ENCODE measurements around the gene PRKAR1B. TPM values are rescaled to one million over a fixed set of nuclear protein-coding genes. Genes with fewer than 3 reads are reported as not detected.

PRKAR1B gene
- total RNA-seq, 2 experiments from 2014 or later: 48.7 to 49.9 TPM

GRCh38 chr7:716222-716621 is 10.9 kb downstream of the PRKAR1B start:
- POLR2A ChIA-PET: interaction anchor here (0.6 to 1.6 kb wide), 2 partner anchors 26 to 443 kb away, joined by 3 to 5 read pairs; no protein-coding TSS in a partner anchor
- peaks cover 23% of the 10 kb centered on the region for H3K4me1 Mint-ChIP-seq (ENCODE audit: low read depth)
- ATAC-seq (no peak), DNase-seq (no peak)
- CTCF ChIA-PET: no interaction called here
- H3K4me3 Mint-ChIP-seq: no peak overlapping the region
- no peak overlapping the region for H3K27ac Mint-ChIP-seq
- H3K9me3 Mint-ChIP-seq: peaks cover 9% of the 10 kb centered on the region
- TF ChIP-seq CTCF (IDR thresholded peaks at IDR 0.05): no peak
- intact Hi-C loops (cut with micrococcal nuclease): no loop called here
- H3K36me3 Mint-ChIP-seq (ENCODE audit: low read depth): peaks cover 18% of the 10 kb centered on the region
- no peaks in the 10 kb centered on the region for H3K27me3 Mint-ChIP-seq

- Mint-ChIP-seq H3K36me3 (ENCODE audit: low read depth) (peaks cover 14% of the 10 kb centered on the region), H3K9me3 (no peaks in the 10 kb centered on the region), H3K27me3 (no peaks in the 10 kb centered on the region), H3K27ac (no peak overlapping the region), H3K4me3 (no peak overlapping the region), H3K4me1 (ENCODE audit: low read depth) (peaks cover 22% of the 10 kb centered on the region)
- DNase-seq (no peak), ATAC-seq (no peak)
- intact Hi-C loops (cut with micrococcal nuclease): no loop called here
- POLR2A ChIA-PET: no interaction called here
- TF ChIP-seq CTCF (IDR thresholded peaks at IDR 0.05): no peak
- CTCF ChIA-PET: no interaction called here
These were observed 12.8 kb downstream of the PRKAR1B start for GRCh38 chr7:714251-714671.

DNA sequence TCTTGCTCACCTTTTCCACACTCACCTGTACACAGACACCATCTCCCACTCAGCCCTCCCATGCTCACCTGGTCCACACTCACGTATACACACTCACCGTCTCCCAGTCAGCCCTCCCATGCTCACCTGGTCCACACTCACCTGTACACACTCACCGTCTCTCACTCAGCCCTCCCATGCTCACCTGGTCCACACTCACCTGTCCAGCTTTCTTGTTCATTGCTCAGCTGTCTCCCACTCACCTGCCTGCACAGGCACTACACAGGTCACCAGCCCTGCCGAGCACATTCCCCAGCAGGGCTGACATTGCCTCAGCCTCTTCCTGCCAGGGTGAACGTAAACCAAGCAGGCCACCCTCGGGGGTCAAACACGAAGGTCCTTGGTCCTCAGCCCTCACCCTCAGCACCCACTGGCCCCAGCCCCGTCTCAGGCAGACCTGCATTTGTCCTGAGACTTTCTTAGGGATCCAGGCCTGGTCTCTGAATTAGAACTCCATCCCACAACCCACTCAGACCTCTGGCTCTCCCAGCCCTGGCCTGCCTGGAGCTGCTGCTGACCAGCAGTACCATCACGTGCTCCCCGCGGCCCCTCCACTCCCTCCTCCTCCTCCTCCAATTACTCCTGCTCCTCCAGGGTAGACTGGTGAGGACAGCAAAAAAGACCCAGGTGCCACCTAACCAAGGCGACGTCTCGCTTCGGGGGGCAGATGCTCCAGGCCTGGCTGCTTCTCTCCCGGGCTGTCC is 13.4 kb downstream of the PRKAR1B start:
- CTCF ChIA-PET: no interaction called here
- Mint-ChIP-seq H3K36me3 (ENCODE audit: low read depth) (peaks cover 14% of the 10 kb centered on the region), H3K4me1 (ENCODE audit: low read depth) (peaks cover 22% of the 10 kb centered on the region), H3K27me3 (no peaks in the 10 kb centered on the region), H3K27ac (no peak overlapping the region), H3K4me3 (peak overlapping the region; percentile 39), H3K9me3 (no peaks in the 10 kb centered on the region)
- no peak for DNase-seq
- no peak for ATAC-seq
- POLR2A ChIA-PET: no interaction called here
- no peak for TF ChIP-seq CTCF (IDR thresholded peaks at IDR 0.05)
- intact Hi-C loops (cut with micrococcal nuclease): no loop called here

- Mint-ChIP-seq H3K4me1 (ENCODE audit: low read depth) (peaks cover 19% of the 10 kb centered on the region), H3K4me3 (peak overlapping the region; percentile 47), H3K27me3 (no peaks in the 10 kb centered on the region), H3K9me3 (no peaks in the 10 kb centered on the region), H3K36me3 (ENCODE audit: low read depth) (peaks cover 14% of the 10 kb centered on the region), H3K27ac (no peak overlapping the region)
- ChIA-PET POLR2A (no interaction called here), CTCF (no interaction called here)
- intact Hi-C loops (cut with micrococcal nuclease): no loop called here
- DNase-seq: no peak
- ATAC-seq: no peak
- no peak for TF ChIP-seq CTCF (IDR thresholded peaks at IDR 0.05)
These were observed 14.0 kb downstream of the PRKAR1B start for GRCh38 chr7:713139-713457.

DNA sequence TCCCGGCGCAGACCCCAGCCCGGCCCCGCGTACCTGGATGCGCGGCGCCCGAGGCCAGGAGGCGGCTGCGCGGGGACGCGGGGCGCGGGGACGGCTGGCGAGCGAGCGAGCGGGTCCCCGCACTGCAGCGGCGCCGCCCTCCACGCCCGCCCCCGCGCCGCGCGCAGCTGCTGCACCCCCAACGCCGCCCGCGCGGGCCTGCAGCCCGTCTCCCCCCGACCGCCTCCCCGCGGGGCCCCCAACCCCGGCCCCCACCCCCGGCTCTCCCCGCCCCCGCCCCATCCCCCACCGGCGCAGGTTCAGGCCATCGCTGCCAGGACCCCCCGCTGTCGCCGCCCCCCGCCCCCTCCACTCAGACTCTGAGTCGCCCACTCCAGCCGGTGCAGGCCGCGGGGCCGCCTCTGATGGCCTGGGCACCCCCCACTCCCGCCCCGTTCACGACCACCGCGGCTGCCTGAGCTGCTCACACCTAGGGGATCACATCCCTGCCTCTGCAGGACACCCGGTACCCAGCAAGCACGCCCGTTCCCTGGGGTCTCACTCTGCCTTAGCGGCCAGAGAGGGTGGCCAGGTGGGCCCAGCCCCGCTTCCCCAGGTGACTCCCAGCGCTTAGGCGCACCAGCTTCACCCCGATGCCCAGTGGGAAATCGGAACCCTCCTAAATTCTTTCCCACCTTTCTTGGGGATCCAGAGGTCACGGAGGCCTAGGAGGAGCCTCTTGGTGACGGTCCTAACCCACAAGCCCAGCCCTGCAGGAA is 14.5 kb downstream of the PRKAR1B start:
- Mint-ChIP-seq H3K36me3 (ENCODE audit: low read depth) (peaks cover 18% of the 10 kb centered on the region), H3K27me3 (no peaks in the 10 kb centered on the region), H3K4me1 (ENCODE audit: low read depth) (peaks cover 19% of the 10 kb centered on the region), H3K27ac (no peak overlapping the region), H3K9me3 (no peaks in the 10 kb centered on the region), H3K4me3 (peak overlapping the region; percentile 47)
- no peak for TF ChIP-seq CTCF (IDR thresholded peaks at IDR 0.05)
- peak; percentile 70 for ATAC-seq
- ChIA-PET POLR2A (no interaction called here), CTCF (no interaction called here)
- no peak for DNase-seq
- intact Hi-C loops (cut with micrococcal nuclease): no loop called here
